ENCODE results near the gene APLP1.

GRCh38 chr19:35871611-35872010, 3.2 kb downstream of the APLP1 start:
- TF ChIP-seq CTCF (IDR thresholded peaks at IDR 0.05) = no peak
- TF ChIP-seq GRHL2 (CRISPR knock-in tag; IDR thresholded peaks at IDR 0.05; ENCODE audit: insufficient replicate concordance, severe bottlenecking) = no peak
- no peak for TF ChIP-seq SP1 (CRISPR knock-in tag; conservative IDR thresholded peaks at IDR 0.05)
- TF ChIP-seq NR1H2 (CRISPR knock-in tag; IDR thresholded peaks at IDR 0.05) = no peak
- no peak for TF ChIP-seq ZNF138 (CRISPR knock-in tag; conservative IDR thresholded peaks at IDR 0.05)
- TF ChIP-seq TCF7 (CRISPR knock-in tag; IDR thresholded peaks at IDR 0.05; ENCODE audit: low read depth) = no peak
- TF ChIP-seq, protein P1, sequence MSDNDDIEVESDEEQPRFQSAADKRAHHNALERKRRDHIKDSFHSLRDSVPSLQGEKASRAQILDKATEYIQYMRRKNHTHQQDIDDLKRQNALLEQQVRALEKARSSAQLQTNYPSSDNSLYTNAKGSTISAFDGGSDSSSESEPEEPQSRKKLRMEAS (CRISPR knock-in tag; IDR thresholded peaks at IDR 0.05) = no peak
- no peak for TF ChIP-seq CREM (CRISPR knock-in tag; IDR thresholded peaks at IDR 0.05)
- no peak for TF ChIP-seq JUN (CRISPR knock-in tag; IDR thresholded peaks at IDR 0.05)
- TF ChIP-seq, protein P2, sequence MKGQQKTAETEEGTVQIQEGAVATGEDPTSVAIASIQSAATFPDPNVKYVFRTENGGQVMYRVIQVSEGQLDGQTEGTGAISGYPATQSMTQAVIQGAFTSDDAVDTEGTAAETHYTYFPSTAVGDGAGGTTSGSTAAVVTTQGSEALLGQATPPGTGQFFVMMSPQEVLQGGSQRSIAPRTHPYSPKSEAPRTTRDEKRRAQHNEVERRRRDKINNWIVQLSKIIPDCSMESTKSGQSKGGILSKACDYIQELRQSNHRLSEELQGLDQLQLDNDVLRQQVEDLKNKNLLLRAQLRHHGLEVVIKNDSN (CRISPR knock-in tag; IDR thresholded peaks at IDR 0.05) = no peak
- no peak for TF ChIP-seq NR2C2 (CRISPR knock-in tag; IDR thresholded peaks at IDR 0.05)

All from WTC11 (cell line).